Left cardiac atrium (tissue), 4 donors: Measurements from ENCODE around the gene BCL3. TPM values are rescaled to one million over a fixed set of nuclear protein-coding genes. Genes with fewer than 3 reads are reported as not detected.
A peak's percentile ranks its signal among the peaks of the same experiment; 100 is the strongest.
"Not testable (repeated sequence)": the region's sequence is repeated elsewhere in the genome, so short reads cannot be mapped to it uniquely, and the experiment has no call there.

Experiments
- ATAC-seq, 2 donors: fragments of 200-7000 bp; cut with Tn5 transposase; one replicate each; pipeline ENCODE4 v1.9.1; 2020; ENCODE audit warnings: mild to moderate bottlenecking in 2 of 2, moderate library complexity in 2 of 2
- DNase-seq: peaks from one replicate; pipeline ENCODE4 v3.0.0-alpha.2; 2020
- intact Hi-C, 2 donors: fragments of 100-400 bp; cut with DNase I; formaldehyde crosslinking; loops; one replicate each; pipeline versions ENCODE4 v1.14.1 to v1.15.1; 2022 to 2023
- total RNA-seq, 2 donors: library from RNA; stranded (reverse); fragmentation: NEBNext Ultra II Directional; extraction: Animal tissue kit (Norgen Biotek cat#: 25700); gene quantifications; one replicate each; pipeline ENCODE4 v1.2.1, GENCODE V29; 2021
- donor health status: DM: no; HTN: yes; CAD: no.
- donor health status: DM: no; HTN: yes; CAD: no; lungs with severe emphysema.
- donor health status: DM: yes; HTN: yes; CAD: no.
- donor health status: Dilated cardiomyopathy.

Gene BCL3
- total RNA-seq, 2 donors from 2014 or later = 22.6 to 65.0 TPM

DNA sequence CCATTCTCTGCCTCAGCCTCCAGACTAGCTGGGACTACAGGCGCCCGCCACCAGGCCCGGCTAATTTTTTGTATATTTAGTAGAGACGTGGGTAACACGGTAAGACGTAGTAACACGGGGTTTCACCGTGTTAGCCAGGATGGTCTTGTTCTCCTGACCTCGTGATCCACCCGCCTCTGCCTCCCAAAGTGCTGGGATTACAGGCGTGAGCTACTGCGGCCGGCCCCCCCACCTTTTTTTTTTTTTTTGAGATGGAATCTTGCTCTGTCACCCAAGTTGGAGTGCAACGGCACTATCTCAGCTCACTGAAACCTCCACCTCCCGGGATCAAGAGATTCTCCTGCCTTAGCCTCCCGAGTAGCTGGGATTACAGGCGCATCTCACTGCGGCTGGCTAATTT lies 23.6 kb downstream of the BCL3 start:
- DNase-seq, intact Hi-C loops, ATAC-seq: not testable (repeated sequence)

- intact Hi-C loops = no loop called here
- ATAC-seq (no peak), DNase-seq (no peak)
Observed at GRCh38 chr19:44772959-44773358, 24.5 kb downstream of the BCL3 start.

DNA sequence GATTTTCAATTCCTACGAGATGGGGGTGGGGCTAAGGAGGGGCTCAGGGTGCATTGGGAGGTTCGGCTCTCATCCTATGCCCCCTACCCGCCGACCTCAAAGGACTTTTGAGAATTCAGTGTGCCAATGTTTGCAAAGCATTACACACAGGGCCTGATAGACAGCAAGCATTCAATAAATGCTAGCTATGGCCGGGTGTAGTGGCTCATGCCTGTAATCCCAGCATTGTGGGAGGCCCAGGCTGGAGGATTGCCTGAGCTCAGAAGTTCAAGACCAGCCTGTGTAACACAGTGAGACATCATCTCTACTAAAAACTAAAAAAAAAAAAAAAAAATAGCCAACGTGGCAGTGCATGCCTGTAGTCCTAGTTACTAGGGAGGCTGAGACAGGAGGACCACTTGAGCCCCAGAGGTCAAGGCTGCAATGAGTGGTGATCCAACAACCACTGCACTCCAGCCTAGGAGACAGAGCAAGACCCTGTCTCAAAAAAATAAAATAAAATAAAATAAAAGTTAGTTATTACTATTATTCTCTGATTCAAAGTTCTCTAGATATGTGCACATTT lies 27.2 kb downstream of the BCL3 start:
- intact Hi-C loops = no loop called here
- ATAC-seq = no peak
- no peak for DNase-seq

- no peak for DNase-seq
- no peak for ATAC-seq
- intact Hi-C loops = no loop called here
Observed at GRCh38 chr19:44776402-44777096, 28.0 kb downstream of the BCL3 start.

GRCh38 chr19:44777715-44778347 lies 29.3 kb downstream of the BCL3 start, which contains the start of gene CBLC:
Gene CBLC, plus strand, starts transcription at chr19:44777890. Its CDS starts 42 bp downstream, at chr19:44777932.
- intact Hi-C loops = no loop called here
- DNase-seq = no peak
- ATAC-seq = peak; percentile 34 to 78

GRCh38 chr19:44779150-44779549 lies 30.6 kb downstream of the BCL3 start:
- ATAC-seq (no peak), DNase-seq (no peak)
- intact Hi-C loops = no loop called here

DNA sequence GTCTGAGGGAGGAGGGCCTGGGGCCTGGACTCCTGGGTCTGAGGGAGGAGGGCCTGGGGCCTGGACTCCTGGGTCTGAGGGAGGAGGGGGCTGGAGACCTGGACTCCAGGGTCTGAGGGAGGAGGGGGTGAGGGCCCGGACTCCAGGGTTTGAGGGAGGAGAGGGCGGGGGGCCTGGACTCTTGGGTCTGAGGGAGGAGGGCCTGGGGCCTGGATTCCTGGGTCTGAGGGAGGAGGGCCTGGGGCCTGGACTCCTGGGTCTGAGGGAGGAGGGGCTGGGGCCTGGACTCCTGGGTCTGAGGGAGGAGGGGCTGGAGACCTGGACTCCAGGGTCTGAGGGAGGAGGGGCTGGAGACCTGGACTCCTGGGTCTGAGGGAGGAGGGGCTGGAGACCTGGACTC lies 33.2 kb downstream of the BCL3 start:
- ATAC-seq, DNase-seq, intact Hi-C loops: not testable (repeated sequence)

DNA sequence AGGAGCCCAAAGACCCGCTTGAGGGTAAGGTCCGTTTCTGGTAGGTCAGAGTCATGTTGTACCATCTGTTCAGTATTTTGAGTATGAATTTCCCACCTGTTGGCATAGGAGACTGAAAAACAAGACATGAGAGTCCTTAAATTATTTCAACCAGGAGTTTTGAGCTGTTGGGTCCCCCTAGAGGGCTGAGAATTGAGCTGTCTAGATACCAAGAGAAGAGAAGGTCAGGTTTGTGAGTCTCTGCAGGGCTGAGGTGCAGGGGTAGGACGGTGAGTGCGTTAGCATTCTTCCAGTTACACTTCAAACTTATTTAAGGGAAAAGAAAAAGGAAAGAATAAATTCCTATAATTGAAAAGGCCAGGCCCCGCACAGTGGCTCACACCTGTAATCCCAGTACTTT lies 34.2 kb downstream of the BCL3 start:
- no peak for ATAC-seq
- no peak for DNase-seq
- intact Hi-C loops = no loop called here

- intact Hi-C loops = no loop called here
- DNase-seq = no peak
- ATAC-seq = no peak
Observed at GRCh38 chr19:44783545-44783944, 35.0 kb downstream of the BCL3 start.

DNA sequence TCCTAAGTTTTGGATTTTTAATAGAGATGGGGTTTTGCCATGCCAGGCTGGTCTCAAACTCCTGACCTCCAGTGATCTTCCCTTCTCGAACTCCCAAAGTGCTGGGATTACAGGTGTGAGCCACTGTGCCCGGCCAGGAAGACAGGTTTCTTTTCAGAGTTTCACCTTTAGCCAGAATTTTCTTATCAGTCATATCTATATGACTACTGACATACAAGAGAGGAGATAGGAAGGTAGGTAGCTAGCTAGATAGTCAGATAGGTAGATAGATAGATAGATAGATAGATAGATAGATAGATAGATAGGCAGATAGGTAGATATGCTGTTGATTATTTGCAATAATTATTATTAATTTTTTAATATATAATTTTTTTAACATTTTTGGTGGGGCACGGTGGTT lies 36.8 kb downstream of the BCL3 start:
- intact Hi-C loops = loop anchor here in 1 of 2 donors (5.0 kb wide), 1 partner anchor 157 kb away; the partner anchor contains the start of gene APOC4
- DNase-seq (no peak), ATAC-seq (no peak)

- intact Hi-C loops = loop anchor here in 1 of 2 donors (5.0 kb wide), 1 partner anchor 156 kb away; the partner anchor contains the start of gene APOC4
- no peak for DNase-seq
- no peak for ATAC-seq
Observed at GRCh38 chr19:44785993-44786392, 37.5 kb downstream of the BCL3 start.

GRCh38 chr19:44788971-44789370 lies 40.5 kb downstream of the BCL3 start:
- no peak for ATAC-seq
- no peak for DNase-seq
- intact Hi-C loops = loop anchor here in 1 of 2 donors (5.0 kb wide), 1 partner anchor 153 kb away; the partner anchor contains the start of gene APOC4

DNA sequence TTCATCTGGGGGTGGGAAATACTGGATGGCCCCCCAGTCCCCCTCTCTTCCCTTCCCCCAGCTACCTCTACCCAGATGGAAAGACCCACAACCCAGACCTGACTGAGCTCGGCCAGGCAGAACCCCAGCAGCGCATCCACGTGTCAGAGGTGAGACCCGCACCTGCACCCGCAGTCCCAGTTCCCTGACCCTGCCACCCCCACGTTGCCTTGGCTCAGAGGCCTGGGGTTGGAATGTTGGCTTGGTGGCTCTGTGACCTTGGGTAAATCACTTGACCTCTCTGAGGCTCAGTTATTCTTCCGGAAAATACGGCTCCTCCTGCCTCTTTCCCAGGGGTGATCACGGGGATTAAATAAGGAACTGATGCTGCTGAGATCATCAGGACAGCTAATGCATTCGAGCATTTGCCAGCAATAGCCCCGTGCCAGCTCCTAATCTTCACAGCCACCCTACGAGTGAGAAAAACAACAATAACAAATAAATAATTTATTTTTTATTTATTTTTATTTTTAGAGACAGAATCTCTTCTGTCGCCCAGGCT lies 41.5 kb downstream of the BCL3 start:
- ATAC-seq (no peak), DNase-seq (no peak)
- intact Hi-C loops = loop anchor here in 1 of 2 donors (5.0 kb wide), 1 partner anchor 152 kb away; the partner anchor contains the start of gene APOC4

DNA sequence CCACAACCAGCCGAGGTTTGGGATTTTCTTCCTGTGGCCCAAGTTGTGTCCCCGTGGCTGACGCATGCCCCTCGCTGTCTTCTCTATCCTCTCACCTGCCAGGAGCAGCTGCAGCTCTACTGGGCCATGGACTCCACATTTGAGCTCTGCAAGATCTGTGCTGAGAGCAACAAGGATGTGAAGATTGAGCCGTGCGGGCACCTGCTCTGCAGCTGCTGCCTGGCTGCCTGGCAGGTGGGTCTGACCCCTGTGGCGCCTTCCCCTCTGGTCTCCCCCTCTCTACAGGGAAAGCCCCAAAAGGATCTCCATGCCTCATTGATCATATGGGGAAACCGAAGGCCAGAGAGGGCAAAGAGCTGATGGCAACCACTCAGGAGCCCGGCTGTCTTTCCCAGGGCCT lies 43.8 kb downstream of the BCL3 start:
- ATAC-seq = no peak
- no peak for DNase-seq
- intact Hi-C loops = no loop called here

DNA sequence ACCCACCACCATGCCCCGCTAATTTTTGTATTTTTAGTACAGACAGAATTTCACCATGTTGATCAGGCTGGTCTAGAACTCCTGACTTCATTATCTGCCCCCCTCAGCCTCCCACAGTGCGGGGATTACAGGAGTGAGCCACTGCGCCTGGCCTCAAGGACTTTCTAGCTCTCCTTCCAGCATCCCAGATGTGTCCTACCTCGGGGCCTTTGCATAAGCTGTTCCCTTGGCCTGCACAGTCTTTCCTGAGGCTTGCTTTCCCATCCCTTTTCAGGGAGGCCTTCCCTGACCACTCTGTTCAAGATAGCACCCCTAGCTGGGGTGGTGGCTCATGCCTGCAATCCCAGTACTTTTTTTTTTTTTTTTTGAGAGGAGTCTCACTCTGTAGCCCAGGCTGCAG lies 46.1 kb downstream of the BCL3 start:
- ATAC-seq (no peak), DNase-seq (no peak)
- intact Hi-C loops = loop anchor here in 1 of 2 donors (5.0 kb wide), 1 partner anchor 48 kb away; no protein-coding TSS in a partner anchor

GRCh38 chr19:44795398-44795987 lies 47.0 kb downstream of the BCL3 start:
- ATAC-seq (no peak), DNase-seq (no peak)
- intact Hi-C loops = loop anchor here in 1 of 2 donors (5.0 kb wide), 1 partner anchor 47 kb away; no protein-coding TSS in a partner anchor

GRCh38 chr19:44796701-44797115 lies 48.2 kb downstream of the BCL3 start:
- ATAC-seq = peak; percentile 47 to 75
- intact Hi-C loops = loop anchor here in 1 of 2 donors (5.0 kb wide), 1 partner anchor 46 kb away; no protein-coding TSS in a partner anchor
- DNase-seq = peak; percentile 51

DNA sequence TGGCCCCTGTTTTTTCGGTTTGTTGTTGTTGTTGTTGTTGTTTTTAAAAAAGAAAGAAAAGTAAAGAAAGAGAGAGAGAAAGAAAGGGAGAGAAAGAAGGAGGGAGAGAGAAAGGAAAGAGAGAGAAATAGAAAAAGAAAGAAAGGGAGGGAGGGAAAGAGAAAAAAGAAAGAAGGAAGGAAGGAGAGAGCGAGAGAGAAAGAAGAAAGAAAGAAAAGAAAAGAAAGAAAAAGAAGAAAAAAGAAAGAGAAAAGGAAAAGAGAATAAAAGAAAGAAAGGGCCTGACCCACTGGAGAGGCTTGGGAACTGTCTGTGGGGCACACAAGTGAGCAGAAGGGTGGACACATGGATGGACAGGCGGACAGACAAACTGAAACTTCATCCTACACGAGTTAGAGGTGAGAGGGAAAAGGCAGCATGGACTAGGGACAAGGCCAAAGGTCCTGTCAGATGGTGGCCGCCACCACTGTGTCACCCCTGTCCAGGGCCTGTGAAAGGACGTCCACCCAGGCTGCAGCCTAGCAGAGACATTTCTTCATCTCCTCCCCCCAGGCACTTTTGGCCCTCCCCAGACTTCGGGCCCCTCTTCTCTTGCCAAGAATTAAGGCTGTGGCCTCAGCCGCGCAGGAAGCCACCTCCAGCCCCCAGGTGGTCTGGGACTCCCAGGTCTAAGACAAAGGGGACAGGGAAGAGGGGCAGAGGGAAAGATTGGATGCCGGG lies 51.3 kb downstream of the BCL3 start:
- ATAC-seq (peak in 1 of 2 donors; percentile 8), DNase-seq (no peak)
- intact Hi-C loops = loop anchor here (2.0 to 5.0 kb wide), 2 partner anchors 43 to 45 kb away; no protein-coding TSS in a partner anchor
